ENCODE measurements around the gene TMEM271.

DNA sequence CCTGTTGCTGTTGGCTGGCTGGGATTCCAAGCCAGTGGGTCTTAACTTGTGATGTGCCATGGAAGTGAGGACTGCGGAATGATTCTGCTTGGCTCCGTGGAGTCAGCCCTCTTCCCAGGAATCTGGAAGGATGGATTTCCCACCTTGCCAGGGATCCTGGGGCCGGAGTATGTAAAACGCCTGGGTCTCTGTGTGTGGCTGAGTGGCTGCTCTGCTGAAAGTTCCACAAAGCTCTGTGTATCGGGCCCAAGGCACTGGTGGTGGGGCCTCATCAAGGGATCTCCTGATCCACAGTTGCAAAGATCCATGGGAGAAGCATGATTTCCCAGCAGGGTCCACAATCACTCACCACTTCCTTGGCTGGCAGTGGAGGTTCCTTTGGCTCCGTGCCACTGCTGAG is 24.1 kb upstream of the TMEM271 start:
- TF ChIP-seq POLR2AphosphoS5 (IDR thresholded peaks at IDR 0.05): no peak
- TF ChIP-seq POLR2A (IDR thresholded peaks at IDR 0.05): no peak
- TF ChIP-seq, protein P1, sequence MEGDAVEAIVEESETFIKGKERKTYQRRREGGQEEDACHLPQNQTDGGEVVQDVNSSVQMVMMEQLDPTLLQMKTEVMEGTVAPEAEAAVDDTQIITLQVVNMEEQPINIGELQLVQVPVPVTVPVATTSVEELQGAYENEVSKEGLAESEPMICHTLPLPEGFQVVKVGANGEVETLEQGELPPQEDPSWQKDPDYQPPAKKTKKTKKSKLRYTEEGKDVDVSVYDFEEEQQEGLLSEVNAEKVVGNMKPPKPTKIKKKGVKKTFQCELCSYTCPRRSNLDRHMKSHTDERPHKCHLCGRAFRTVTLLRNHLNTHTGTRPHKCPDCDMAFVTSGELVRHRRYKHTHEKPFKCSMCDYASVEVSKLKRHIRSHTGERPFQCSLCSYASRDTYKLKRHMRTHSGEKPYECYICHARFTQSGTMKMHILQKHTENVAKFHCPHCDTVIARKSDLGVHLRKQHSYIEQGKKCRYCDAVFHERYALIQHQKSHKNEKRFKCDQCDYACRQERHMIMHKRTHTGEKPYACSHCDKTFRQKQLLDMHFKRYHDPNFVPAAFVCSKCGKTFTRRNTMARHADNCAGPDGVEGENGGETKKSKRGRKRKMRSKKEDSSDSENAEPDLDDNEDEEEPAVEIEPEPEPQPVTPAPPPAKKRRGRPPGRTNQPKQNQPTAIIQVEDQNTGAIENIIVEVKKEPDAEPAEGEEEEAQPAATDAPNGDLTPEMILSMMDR (IDR thresholded peaks at IDR 0.05): no peak
- no peak for TF ChIP-seq EP300 (IDR thresholded peaks at IDR 0.05; ENCODE audit: low read depth)

Data from transverse colon (tissue), 4 donors.